HG03571 (cell line): ENCODE results near the gene MARK4.

ENCODE experiments used
- ATAC-seq: cut with Tn5 transposase; IDR thresholded peaks from one replicate; pipeline ENCODE4 v1.9.1; 2021; ENCODE audit not compliant: unreplicated experiment

Gene MARK4

GRCh38 chr19:45271098-45271734, 20.1 kb downstream of the MARK4 start:
- ATAC-seq = no peak

DNA sequence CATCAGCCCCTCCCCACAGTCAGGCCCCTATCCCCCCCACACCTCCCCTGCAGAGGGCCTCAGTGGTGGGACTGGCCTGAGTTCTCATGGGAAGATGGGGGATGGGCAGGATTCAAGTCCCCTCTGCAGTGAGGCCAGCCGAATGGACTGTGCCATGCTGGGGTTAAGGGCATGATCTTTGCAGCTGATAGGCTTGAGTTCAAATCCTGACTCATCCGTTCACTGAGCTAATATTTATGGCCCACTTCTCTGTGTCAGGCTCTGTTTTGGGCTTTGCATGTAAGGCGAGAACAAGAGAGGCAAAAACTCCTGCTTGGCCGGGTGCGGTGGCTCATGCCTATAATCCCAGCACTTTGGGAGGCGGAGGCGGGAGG, 20.7 kb downstream of the MARK4 start:
- no peak for ATAC-seq

DNA sequence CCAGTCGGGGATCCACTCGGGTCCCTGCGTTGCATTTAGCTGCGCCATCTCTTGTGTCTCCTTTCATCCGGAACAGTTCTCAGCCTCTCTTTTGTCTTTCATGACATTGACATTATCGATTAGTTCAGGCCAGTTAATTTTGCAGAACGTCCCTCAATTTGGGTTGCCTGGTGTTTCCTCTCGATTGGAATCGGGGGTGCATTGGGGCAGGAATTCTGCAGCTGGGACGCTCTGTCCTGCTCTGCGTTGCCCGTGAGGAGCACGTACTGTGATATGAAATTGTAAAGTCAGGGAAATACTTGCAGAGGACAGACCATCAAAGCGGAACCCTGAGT, 22.4 kb downstream of the MARK4 start:
- no peak for ATAC-seq

DNA sequence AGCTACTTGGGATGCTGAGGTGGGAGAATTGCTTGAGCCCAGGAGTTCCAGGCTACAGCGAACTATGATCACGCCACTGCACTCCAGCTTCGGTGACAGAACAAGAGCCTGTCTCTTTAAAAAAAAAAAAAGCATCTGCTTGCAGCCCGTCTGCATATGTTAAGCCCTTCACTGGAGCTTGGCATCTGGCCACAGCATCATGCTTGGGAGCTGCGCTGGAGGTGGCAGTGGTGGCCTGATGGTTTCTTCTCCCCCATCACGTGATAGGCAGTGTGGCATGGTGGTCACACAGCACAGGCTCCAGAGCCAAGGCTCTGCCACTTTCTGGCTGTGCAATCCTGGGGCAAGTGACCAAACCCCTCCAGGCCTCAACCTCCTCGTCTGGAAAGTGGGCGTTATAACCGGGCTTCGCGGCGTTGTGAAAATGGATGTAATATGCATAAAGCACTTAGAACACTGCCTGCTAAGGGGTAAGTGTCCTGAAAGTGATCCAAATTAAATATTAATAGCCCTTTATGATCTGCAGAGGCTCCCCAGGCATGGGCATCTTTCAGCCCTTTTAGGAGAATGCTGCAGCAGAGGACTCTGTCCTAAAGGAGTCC, 24.4 kb downstream of the MARK4 start:
- no peak for ATAC-seq

DNA sequence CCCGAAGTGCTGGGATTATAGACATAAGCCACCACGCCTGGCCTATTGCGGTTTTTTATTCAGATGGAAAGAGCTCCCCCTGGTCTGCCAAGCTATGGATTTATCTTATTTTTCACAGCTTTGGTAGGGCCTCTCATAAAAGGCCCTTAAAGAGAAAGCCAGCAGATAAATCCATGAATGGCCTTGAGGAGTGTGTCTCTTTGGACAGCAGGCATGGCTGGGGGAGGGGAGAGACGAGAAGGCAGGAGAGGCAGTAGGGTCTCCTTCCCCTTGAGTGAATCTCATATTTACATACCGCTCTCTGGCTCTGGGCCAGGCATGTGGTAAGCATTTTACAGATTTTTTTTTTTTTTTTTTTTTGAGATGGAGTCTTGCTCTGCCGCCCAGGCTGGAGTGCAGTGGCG, 25.2 kb downstream of the MARK4 start:
- no peak for ATAC-seq

DNA sequence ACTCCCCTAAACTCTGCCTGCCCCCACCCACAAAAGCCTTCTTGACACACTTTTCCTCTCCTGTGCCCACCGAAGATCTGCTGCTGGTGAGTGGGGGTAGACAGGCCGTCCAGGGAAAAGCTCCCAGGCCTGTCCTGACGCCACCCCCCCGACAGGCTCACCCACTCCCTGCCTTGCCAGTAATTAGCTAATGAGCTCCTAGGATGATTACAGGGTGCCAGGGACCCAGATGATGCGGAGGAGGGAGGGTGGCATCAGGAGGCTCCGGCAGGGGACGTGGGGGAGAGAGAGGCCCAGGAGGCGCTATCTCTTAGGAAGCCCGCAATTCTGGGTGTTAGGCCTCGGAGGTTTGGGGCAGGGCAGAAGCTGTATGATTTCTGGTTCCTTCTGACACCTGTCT, 27.0 kb downstream of the MARK4 start:
- no peak for ATAC-seq

DNA sequence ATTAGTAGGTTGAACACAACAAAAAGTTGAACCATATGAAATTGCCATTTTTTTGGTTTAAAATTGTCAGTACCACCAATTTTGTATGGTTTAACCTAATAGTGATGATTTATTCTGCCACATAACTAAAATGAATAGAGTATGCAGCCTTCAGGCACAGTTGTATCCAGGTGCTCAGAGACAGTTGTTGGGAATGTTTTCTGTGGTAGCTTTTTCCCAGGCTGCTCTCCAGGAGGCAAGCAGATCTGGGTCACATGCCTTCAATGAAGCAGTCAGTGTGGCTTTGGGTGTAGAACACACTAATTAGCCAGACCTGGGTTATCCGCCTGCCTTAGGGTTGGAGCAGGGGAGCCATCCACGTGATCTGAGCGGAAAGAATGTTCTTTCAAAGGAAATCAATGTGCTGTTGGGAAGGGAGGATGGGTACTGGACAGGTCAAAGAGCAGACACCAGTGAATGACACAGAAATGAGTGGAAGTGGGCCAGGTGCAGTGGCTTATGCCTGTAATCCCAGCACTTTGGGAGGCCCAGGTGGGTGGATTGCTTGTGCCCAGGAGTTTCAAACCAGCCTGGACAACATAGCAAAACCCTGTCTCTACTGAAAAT, 28.6 kb downstream of the MARK4 start:
- ATAC-seq = no peak

GRCh38 chr19:45280471-45280961, 29.4 kb downstream of the MARK4 start:
- no peak for ATAC-seq

- no peak for ATAC-seq
Measured at GRCh38 chr19:45283443-45284033, 32.5 kb downstream of the MARK4 start.

- ATAC-seq = no peak
Measured at GRCh38 chr19:45290381-45290931, 39.4 kb downstream of the MARK4 start.

GRCh38 chr19:45291834-45292233, 40.8 kb downstream of the MARK4 start:
- no peak for ATAC-seq

DNA sequence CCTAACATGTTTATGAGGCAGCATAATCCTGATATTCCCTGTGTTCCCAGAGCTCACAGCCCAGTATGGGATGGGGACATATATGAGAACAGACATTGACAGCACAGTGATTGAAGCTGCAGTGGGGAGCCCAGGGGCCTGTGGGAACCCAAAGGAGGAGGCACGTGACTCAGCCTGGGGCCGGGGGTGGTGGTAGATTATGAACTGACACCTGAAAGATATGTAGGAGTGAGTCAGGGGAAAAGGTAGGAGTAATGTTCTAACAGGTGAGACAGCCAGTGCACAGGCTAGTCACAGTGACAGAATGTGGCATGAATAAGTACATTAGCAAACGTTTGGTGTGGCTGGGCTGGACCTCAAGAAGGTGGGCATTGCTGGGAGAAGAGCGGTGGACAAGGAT, 42.6 kb downstream of the MARK4 start:
- no peak for ATAC-seq

DNA sequence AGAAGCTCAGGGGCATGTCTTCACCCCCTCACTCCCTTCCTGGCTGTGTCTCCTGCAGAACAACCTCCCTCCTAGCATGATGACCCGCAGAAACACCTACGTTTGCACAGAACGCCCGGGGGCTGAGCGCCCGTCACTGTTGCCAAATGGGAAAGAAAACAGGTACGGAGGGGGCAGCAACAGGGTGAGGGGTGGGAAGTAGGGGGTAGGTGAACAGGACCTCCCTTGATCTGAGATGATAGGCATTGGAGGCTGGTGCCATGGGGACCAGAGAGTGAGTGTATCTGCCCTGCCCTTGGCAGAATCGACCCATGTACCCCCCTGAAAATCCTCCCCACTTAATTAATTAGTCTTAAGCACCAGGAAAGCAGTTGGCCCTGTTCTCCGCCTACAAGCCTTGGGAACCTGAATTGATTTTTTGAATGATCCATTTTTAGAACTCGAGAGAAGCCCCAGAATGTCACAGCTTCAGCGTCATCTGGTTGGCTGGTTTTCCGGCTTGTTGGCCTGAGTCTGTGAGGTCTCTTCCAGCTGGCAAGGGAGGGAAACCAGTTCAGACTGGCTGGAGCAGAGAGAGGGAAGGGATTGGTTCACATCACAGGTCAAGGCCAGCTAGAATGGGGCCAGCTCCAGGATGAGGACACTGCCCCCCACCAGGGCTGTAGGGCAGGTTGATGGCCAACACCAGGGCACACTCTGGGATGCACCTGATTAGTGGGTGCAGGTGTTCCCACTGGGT, 43.4 kb downstream of the MARK4 start:
- ATAC-seq = no peak

DNA sequence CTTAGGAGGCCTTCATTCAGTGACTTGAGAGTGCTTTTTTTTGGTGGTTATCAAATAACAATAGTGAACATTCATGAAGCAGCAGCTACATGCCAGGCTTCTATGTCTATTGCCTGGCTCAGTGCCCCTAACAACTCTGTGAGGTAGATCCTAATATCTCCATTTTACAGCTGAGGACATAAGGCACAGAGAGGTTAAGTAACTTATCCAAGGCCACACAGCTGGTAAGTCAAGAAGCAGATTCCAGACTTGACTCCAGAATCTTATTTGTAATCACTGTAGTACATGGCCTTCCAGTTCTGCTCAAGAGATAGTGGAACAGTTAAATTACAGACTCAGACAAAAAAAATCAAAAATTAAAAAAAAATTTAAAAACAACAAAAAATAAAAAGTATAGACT, 44.8 kb downstream of the MARK4 start:
- no peak for ATAC-seq

DNA sequence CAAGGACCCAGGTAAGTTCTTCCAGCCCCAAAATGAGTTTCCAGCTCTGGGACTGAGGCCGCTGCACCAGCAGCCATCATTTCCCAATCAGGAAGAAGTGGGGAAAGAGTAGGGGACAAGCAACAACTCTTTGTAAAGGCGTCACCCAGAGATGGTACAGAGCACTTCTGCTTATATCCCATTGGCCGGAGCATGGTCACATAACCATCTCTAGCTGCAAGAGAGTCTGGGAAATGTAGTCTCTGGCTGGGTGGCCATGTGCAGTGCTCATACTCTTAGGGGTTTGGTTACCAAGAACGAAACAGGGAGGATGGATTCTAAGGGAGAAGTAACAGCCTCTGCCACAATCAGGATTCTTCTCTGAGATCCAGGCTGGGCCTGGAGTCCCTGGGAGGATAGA, 45.3 kb downstream of the MARK4 start:
- no peak for ATAC-seq

DNA sequence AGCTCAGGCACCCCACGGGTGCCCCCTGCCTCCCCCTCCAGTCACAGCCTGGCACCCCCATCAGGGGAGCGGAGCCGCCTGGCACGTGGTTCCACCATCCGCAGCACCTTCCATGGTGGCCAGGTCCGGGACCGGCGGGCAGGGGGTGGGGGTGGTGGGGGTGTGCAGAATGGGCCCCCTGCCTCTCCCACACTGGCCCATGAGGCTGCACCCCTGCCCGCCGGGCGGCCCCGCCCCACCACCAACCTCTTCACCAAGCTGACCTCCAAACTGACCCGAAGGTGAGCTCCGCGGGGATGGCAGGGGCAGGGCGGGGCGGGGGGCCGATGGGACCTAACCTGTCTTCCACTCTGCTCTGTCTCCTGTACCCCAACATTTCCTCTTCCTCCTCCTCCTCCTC, 46.6 kb downstream of the MARK4 start:
- ATAC-seq = no peak

DNA sequence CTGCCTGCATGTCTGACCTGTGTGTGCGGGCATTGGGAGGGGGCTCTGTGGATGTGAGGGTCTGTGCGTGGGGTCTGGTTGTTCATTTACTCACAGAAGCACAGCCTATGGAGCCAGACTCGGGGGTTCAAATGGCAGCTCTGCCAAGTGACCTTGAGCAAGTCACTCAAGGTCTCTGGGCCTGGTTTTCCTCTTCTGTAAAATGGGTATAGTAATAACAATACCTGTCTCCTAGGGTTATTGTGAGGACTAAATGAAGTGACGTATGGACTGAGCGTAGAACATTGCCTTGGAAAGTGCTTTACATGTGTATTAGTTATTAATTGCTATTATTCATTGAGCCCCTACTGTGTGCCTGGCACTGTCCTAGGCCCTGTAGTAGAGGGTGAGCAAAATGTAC, 47.2 kb downstream of the MARK4 start:
- ATAC-seq = no peak

- ATAC-seq = no peak
Measured at GRCh38 chr19:45299719-45300118, 48.6 kb downstream of the MARK4 start.

DNA sequence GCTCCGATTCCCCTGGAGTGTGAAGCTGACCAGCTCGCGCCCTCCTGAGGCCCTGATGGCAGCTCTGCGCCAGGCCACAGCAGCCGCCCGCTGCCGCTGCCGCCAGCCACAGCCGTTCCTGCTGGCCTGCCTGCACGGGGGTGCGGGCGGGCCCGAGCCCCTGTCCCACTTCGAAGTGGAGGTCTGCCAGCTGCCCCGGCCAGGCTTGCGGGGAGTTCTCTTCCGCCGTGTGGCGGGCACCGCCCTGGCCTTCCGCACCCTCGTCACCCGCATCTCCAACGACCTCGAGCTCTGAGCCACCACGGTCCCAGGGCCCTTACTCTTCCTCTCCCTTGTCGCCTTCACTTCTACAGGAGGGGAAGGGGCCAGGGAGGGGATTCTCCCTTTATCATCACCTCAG, 51.3 kb downstream of the MARK4 start:
- no peak for ATAC-seq

DNA sequence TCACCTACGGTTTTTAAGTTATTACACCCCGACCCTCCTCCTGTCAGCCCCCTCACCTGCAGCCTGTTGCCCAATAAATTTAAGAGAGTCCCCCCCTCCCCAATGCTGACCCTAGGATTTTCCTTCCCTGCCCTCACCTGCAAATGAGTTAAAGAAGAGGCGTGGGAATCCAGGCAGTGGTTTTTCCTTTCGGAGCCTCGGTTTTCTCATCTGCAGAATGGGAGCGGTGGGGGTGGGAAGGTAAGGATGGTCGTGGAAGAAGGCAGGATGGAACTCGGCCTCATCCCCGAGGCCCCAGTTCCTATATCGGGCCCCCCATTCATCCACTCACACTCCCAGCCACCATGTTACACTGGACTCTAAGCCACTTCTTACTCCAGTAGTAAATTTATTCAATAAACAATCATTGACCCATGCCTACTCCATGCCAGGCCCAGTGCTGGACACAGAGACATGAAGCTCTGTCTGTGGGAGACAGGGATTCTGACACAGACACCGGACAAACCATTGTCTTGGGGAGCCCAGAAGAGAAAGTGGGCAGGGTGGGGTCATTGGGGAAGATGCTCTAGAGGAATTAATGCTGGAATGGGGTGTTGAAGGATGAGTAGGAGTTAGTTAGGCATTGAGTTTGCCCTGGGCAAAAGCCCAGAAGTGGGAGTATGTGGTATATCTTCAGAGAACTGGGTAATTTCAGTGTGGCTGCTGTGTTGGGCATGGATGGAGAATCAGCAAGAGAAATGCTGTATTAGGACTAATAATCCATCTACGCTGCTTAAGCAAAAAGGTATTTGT, 52.4 kb downstream of the MARK4 start:
- no peak for ATAC-seq
